HG03139 (cell line): ENCODE measurements around the gene DNMT3B.

Source experiments
- ATAC-seq: cut with Tn5 transposase; IDR thresholded peaks from one replicate; pipeline ENCODE4 v1.9.1; 2021; ENCODE audit not compliant: unreplicated experiment

Gene DNMT3B

GRCh38 chr20:32820698-32821377, 58.7 kb downstream of the DNMT3B start:
- ATAC-seq: no peak

GRCh38 chr20:32822225-32822624, 60.0 kb downstream of the DNMT3B start:
- no peak for ATAC-seq

- no peak for ATAC-seq
Measured at GRCh38 chr20:32823078-32823477, 60.9 kb downstream of the DNMT3B start.

GRCh38 chr20:32823737-32824588, 61.8 kb downstream of the DNMT3B start:
- ATAC-seq: no peak

- no peak for ATAC-seq
Measured at GRCh38 chr20:32828029-32828680, 66.0 kb downstream of the DNMT3B start.

GRCh38 chr20:32829311-32830005, 67.3 kb downstream of the DNMT3B start:
- ATAC-seq: no peak

- ATAC-seq: no peak
Measured at GRCh38 chr20:32830437-32830836, 68.3 kb downstream of the DNMT3B start.

GRCh38 chr20:32831982-32832381, 69.8 kb downstream of the DNMT3B start:
- no peak for ATAC-seq

- no peak for ATAC-seq
Measured at GRCh38 chr20:32832664-32833063, 70.5 kb downstream of the DNMT3B start.

GRCh38 chr20:32834972-32835371, 72.8 kb downstream of the DNMT3B start:
- no peak for ATAC-seq

GRCh38 chr20:32837157-32837556, 75.0 kb downstream of the DNMT3B start:
- no peak for ATAC-seq

- no peak for ATAC-seq
Measured at GRCh38 chr20:32839227-32839981, 77.2 kb downstream of the DNMT3B start.

GRCh38 chr20:32839982-32840285, 77.7 kb downstream of the DNMT3B start:
- ATAC-seq: no peak

- no peak for ATAC-seq
Measured at GRCh38 chr20:32841174-32841573, 79.0 kb downstream of the DNMT3B start.

GRCh38 chr20:32841632-32842031, 79.4 kb downstream of the DNMT3B start:
- no peak for ATAC-seq

GRCh38 chr20:32842688-32843524, 80.7 kb downstream of the DNMT3B start:
- no peak for ATAC-seq

GRCh38 chr20:32845786-32846185, 83.6 kb downstream of the DNMT3B start:
- ATAC-seq: no peak

GRCh38 chr20:32846852-32847251, 84.7 kb downstream of the DNMT3B start:
- no peak for ATAC-seq

GRCh38 chr20:32847964-32848363, 85.8 kb downstream of the DNMT3B start:
- no peak for ATAC-seq

- ATAC-seq: no peak
Measured at GRCh38 chr20:32848846-32849245, 86.7 kb downstream of the DNMT3B start.
